MM.1S (cell line): Measurements from ENCODE around the gene SEMA4C.

Experiments used
- EZH2 ChIP-seq: fragments of 300-600 bp; sonication (generic); optimal IDR thresholded peaks from 2 replicates; pipeline ENCODE3; 2017; ENCODE audit warnings: low read depth, mild to moderate bottlenecking, antibody characterized with exemption, low read length, mixed read lengths
- TF ChIP-seq, protein P1 (sequence below): fragments of 300-600 bp; sonication (generic); IDR thresholded peaks from 2 replicates; pipeline ENCODE4 v1.5.1; 2016; ENCODE audit warnings: antibody characterized with exemption, low read length, mixed read lengths

DNA sequence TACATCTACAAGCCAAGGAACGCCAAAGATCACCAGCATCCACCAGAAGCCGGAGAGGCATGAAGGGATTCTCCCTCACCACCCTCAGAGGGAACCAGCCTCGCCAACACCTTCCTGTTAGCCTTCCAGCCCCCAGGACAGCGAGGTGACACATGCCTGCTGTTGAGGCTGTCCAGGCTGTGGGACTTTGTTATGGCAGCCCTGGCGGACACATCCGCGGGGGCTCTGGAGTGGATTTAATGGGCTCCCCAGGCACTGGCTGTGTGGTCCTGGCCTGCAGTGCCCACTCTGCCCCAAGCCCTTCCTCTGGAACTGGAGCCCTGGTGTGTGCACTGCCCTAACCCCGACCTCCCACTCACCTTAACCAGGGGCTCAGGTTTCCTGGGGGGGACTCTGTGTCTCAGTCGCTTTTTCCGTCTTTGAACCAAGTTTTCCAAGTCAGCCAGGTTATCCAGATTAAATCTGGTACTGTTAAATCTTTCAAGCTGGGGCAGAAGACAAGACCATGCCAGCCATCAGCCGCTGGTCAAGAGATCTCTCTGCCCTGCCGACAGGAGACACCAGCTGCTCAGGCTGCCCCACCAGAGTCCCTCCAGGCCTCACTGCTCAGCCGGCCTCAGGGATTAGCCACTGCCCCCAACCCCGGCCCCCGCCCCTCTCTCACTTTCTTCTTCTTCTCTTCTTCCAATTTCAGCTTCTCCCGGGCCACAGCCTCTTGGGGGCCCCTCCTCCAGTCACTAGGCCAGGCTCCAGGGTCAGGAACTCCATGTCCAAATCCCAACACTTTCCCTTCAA lies 28.0 kb downstream of the SEMA4C start:
- TF ChIP-seq, protein P1, sequence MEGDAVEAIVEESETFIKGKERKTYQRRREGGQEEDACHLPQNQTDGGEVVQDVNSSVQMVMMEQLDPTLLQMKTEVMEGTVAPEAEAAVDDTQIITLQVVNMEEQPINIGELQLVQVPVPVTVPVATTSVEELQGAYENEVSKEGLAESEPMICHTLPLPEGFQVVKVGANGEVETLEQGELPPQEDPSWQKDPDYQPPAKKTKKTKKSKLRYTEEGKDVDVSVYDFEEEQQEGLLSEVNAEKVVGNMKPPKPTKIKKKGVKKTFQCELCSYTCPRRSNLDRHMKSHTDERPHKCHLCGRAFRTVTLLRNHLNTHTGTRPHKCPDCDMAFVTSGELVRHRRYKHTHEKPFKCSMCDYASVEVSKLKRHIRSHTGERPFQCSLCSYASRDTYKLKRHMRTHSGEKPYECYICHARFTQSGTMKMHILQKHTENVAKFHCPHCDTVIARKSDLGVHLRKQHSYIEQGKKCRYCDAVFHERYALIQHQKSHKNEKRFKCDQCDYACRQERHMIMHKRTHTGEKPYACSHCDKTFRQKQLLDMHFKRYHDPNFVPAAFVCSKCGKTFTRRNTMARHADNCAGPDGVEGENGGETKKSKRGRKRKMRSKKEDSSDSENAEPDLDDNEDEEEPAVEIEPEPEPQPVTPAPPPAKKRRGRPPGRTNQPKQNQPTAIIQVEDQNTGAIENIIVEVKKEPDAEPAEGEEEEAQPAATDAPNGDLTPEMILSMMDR: no peak
- TF ChIP-seq EZH2: no peak
